Breast epithelium (tissue), 3 donors: ENCODE measurements around the gene FMN1.

Source experiments
- POLR2A ChIP-seq: fragments of 450-650 bp; IDR thresholded peaks from one replicate; pipeline ENCODE4 v1.6.1; 2016; ENCODE audit warnings: antibody characterized with exemption, mild to moderate bottlenecking, moderate library complexity
- POLR2AphosphoS5 ChIP-seq, 3 donors: sonication (generic); formaldehyde crosslinking; IDR thresholded peaks; one replicate each; pipeline ENCODE4 v1.6.1; 2017; ENCODE audit warnings: antibody characterized with exemption in 3 of 3
- TF ChIP-seq, protein P1 (sequence below), 3 donors: fragments of 450-650 bp; IDR thresholded peaks; one replicate each; pipeline ENCODE4 v1.5.1; 2016 to 2017; ENCODE audit warnings: antibody characterized with exemption in 3 of 3, mild to moderate bottlenecking in 3 of 3, moderate library complexity in 3 of 3

DNA sequence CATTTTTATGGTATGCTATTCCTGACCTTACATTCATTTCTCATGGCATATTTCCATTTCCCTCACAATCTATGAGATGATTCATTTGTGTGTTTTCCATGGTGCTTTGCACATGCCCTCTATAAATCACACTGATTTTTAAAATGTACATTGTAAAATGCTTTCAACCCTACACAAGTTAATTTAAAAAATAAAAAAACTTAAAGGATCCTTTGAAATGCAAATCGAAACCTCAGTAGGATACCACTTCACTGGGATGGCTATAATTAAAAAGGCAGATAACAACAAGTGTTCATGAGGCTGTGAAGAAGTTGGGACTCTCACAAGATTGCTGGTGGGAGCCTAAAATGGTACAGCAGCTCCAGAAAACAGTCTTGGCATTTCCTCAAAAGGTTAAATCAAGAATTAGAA, 83.5 kb downstream of the FMN1 start:
- TF ChIP-seq, protein P1, sequence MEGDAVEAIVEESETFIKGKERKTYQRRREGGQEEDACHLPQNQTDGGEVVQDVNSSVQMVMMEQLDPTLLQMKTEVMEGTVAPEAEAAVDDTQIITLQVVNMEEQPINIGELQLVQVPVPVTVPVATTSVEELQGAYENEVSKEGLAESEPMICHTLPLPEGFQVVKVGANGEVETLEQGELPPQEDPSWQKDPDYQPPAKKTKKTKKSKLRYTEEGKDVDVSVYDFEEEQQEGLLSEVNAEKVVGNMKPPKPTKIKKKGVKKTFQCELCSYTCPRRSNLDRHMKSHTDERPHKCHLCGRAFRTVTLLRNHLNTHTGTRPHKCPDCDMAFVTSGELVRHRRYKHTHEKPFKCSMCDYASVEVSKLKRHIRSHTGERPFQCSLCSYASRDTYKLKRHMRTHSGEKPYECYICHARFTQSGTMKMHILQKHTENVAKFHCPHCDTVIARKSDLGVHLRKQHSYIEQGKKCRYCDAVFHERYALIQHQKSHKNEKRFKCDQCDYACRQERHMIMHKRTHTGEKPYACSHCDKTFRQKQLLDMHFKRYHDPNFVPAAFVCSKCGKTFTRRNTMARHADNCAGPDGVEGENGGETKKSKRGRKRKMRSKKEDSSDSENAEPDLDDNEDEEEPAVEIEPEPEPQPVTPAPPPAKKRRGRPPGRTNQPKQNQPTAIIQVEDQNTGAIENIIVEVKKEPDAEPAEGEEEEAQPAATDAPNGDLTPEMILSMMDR (IDR thresholded peaks at IDR 0.05): no peak
- TF ChIP-seq POLR2A (no peak), POLR2AphosphoS5 (IDR thresholded peaks at IDR 0.05) (no peak)
